Measurements from ENCODE around the gene CERT1.

CERT1 gene

DNA sequence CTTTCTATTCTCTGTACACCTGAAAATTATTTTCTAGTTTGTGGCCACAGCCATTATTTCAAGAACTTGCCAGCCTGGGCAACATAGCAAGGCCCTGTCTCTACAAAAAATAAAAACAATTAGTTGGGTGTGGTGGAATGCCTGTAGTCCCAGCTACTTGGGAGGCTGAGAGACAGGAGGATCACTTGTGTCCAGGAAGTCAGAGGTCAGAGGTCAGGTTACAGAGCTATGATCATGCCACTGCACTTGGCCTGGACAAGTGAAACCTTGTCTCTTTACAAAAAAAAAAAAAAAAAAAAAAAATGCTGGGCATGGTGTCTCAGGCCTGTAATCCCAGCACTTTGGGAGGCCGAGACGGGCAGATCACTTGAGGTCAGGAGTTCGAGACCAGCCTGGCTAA is 116.2 kb downstream of the CERT1 start:
- DNase-seq (ENCODE audit: low spot score): no peak

DNA sequence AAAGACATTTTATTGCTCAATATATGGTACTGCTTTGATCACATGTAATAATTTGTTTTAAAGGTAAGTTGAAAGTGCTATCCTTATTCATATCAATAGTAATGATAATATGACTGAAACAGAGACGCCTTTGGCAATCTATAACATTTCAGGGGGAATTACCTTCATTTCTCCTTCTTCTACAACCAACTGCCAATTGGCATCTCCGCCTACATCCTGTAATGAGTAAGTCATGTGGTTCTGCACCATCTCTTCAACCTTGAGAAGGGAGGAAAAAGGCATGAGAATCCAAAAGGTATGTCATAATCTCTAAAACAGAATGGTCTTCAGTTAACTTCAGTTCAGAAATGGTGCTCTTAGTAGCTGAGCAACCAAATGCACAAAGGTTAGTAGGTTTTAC is 122.0 kb downstream of the CERT1 start:
- no peak for DNase-seq (ENCODE audit: low spot score)

DNA sequence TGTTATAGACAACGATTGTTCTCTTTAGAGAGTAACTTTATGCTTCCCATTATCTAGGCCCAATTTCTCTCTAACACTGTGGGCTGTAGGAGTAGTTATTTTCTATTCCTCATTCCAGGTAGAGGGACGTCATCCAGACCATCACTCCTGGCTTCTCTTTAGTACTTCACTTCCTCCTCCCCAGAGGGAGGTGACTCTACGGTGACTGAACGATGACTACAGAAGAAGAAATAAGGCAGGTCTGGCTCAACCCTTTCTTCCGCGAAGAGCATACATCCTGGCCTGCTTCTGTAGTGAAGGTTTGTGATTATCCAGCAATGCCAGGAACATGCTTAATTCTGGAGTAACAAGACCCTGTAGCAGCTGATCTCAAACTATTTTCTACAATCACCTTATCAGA is 123.6 kb downstream of the CERT1 start:
- no peak for DNase-seq (ENCODE audit: low spot score)

DNA sequence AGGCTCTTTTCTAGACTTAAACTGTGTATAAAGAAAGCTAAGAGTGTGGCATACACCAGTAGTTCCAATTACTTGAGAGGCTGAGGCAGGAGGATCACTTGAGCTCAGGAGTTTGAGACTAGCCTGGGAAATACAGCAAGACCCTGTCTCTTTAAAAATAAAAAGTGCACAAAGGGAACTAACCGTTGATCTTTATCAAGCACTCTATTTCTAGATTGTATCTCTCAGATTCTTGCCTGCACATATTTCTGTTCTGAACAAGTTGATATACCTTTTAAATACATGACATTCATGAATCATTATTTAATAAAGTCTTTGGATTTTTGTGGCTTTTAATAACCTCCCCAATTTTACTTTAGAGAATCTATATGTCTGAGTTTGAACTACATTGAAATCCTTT is 127.2 kb downstream of the CERT1 start:
- DNase-seq (ENCODE audit: low spot score): no peak

DNA sequence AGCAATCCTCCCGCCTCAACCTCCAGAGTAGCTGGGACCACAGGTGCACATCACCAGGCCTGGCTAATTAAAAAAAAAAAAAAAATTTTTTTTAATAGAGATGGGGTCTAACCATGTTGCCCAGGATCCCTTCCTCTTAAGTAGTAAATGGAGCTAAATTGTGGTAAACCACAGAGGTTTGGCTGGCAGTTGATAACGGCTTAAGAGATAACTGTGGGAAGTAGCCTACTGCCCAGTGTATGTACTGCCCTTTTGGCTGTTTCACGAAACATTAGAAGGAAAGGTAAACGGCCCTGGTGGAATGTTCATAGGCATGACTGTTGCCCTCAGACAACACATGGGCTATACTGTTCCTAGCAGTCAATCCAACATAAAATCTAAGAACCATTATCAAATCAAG is 130.0 kb downstream of the CERT1 start:
- no peak for DNase-seq (ENCODE audit: low spot score)

DNA sequence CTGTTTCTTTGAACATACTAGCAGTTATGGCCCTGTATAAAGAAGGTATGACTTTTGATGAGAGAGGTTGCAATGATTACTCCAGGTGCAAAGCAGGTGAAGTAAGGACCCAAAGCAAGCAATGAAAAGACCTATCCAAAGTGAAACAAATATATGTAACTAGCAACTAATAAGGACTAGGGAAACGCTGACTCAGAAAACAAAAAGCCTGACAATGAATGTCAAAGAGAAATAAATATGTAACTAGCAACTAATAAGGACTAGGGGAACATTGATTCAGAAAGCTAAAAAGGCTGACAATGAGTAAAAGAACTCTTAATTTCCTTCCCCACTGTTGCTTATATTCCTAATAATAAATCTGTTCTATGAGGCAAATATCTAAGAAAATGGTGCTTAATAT is 131.3 kb downstream of the CERT1 start:
- no peak for DNase-seq (ENCODE audit: low spot score)

DNA sequence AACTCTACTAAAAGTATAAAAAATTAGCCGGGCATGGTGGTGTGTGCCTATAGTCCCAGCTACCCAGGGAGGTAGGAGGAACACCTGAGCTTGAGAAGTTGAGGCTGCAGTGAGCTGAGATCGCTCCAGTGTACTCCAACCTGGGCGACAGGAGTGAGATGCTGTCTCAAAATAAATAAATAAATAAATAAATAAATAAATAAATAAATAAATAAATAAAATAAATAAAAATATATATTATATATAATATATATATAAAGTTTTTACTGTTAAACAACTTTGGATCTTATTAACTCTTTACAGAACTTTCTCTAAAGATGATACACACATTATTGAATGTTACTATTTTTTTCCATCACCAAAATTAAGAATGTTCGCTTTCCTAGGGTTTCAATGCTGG is 136.0 kb downstream of the CERT1 start:
- DNase-seq (ENCODE audit: low spot score): no peak

DNA sequence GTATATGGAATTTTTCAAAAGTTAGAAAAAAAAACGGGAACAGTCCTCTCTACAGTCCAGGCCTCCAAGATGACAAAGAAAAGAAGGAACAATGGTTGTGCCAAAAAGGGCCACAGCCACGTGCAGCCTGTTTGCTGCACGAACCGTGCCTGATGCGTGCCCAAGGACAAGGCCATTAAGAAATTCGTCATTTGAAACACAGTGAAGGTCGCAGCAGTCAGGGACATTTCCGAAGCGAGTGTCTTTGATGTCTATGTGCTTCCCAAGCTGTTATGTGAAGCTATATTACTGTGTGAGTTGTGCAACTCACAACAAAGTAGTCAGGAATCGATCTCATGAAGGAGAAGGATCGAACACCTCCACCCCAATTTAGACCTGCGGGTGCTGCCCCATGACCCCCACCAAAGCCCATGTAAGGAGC is 137.0 kb downstream of the CERT1 start:
- no peak for DNase-seq (ENCODE audit: low spot score)

DNA sequence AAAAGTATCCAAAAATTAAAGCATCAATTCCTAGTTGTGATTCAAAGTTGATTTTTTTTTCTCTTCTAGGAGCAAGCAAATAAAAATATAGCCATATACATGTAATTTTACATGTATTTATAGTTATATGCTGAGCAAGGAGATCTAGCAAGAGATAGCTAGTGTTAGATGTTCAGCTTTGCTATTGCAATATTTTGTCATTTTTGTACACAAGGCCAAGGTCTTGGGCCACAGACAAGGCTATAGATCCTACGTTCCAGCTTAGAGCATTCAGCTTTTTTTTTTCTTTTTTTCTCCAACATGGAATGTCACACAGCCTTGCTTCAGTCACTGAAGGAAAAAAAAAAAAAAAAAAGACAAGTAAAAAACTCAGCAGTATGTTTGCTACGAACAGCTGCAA is 137.6 kb downstream of the CERT1 start:
- DNase-seq (ENCODE audit: low spot score): no peak

DNA sequence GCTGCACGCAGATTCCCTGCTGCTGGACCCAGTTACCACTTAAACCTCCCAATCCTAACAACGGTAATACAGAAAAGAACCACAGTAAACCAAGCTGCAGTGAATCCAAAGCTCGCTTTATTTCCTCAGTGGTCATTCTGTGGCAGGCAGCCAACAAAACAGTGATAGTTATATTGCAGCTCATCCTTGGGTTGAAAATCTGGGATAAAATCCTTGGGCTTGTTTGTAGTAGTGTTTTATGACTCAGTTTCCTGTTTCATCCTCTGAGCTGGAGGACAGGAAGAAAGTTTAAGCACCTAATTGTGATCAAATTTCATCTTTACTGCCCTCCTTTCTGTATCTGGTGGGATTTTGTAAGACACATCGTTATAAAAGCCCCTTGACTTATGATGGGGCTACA is 143.0 kb downstream of the CERT1 start:
- no peak for DNase-seq (ENCODE audit: low spot score)

DNA sequence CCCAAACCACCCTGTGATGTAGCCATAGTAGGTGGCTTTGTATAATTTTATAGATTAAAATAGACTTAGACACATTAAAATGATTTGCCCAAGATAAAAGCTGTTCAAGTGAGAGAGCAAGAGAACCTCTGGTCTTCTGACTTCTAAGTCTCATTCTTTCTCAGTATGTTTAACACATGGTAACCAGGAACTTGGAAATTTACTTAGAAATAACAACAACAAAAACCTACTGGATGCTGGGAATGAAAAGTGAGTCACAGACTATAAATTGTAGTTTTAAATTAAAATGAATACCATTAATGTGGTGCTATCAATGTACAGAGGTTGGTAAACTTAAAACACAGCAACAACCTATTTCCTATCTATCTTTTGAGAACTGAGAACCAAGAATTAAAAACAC is 144.0 kb downstream of the CERT1 start:
- DNase-seq (ENCODE audit: low spot score): no peak

DNA sequence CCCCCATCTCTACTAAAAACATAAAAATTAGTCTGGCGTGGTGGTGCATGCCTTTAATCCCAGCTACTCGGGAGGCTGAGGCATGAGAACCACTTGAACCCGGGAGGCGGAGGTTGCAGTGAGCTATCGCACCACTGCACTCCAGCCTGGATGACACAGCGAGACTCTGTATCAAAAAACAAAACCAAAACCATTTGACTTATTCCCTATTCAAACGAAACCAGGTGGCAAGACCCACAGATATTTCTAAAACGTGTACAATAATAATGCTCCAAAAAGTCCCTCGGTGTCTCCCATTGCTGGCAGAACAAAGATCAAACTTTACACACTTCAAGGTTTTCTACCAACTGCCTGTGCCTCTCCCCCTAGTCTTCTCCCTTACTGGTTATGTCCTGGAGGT is 144.6 kb downstream of the CERT1 start:
- no peak for DNase-seq (ENCODE audit: low spot score)

DNA sequence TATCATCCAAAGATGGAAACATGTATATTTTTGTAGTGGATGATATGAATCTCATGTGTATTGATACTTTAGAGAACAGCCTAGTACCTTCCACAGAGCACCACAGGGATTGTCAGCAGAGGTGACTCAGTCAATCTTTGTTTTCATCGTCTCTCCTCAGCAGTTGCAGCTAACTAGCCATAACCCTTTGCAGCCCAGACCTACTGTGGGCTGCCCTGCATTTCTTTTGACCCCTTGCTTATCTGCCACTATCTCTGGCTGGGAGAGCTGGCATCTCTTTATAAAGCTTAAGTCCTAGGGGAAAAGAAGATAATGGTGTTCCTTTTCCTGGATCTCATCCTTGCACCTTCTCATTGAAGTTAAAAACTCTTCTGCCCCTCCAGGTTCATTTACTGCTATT is 145.7 kb downstream of the CERT1 start:
- no peak for DNase-seq (ENCODE audit: low spot score)

DNA sequence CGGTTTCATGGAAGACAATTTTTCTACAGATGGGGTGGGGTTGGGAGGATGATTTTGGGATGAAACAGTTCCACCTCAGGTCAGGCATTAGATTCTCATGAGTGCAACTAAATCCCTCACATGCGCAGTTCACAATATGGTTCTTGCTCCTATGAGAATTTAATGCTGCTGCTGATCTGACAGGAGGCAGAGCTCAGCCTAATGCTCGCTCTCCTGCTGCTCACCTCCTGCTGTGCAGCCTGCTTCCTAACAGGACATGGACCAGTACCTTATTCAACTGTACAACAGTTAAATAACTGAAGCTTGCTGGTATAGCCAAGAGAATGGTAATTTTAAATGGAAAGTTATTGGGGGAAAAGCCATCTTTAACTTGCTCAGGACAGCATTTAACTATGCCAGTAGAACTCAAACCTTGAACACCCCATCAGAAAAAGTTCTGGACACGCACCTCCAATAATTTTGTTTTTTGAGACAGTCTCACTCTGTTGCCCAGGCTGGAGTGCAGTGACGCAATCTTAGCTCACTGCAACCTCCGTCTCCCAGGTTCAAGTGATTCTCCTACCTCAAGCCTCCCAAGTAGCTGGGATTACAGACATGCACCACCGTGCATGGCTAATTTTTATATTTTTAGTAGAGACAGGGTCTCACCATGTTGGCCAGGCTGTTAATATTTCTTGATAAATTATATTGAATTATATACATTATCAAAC is 146.7 kb downstream of the CERT1 start:
- DNase-seq (ENCODE audit: low spot score): no peak

DNA sequence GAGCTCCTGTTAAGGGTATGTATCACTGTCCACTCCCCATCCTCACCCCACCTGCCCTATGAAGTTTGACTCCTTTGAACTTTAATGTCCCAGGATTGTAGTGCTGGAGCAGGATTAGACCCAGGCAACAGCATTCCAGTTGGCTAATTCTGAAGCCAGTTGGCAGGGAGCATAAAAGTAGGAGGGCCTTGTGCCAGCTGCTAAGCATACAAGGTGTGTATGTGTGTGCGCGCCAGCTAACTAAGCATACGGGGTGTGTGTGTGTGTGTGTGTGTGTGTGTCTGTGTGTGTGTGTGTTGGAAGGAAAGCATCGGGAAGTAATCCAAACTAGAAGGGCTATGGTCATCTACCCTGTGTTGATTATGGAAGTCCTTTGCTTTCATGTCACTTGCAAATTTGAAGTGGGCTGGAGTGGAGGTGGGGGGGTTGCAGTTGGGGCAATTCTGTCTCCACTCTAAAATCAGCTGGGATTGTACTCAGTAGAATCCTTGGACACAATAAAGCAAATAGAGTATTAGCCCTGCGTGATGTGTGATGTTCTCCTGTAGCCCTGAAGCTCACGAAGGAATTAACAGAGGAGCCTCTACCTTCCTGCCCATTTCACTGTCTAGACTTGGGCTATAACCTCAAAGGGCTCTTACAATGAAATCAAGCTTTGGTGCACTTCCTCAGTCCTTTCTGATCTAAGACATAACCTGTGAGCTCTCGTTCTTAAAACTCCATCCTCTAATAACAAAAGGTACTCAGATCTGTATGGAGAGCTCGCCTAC is 147.5 kb downstream of the CERT1 start:
- DNase-seq (ENCODE audit: low spot score): no peak

DNA sequence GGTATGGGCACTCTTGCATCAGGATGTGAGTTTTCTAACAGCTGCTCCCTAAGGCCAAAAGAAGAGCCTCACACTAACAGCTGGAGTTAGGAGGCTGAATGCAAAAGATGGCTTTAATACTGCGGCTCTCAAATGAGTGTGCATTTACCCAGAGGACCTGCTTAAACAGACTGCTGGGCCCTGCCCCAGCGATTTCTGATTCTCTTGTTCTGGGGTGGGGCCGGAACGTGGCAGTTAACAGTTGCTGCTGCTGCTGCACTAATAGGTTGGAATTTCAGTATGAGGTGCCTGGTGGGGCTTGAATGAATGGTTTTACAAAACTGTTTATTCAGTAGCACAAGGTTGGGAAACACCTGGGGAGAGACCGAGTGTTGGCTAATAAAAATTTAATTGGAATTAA is 148.3 kb downstream of the CERT1 start:
- DNase-seq (ENCODE audit: low spot score): no peak

DNA sequence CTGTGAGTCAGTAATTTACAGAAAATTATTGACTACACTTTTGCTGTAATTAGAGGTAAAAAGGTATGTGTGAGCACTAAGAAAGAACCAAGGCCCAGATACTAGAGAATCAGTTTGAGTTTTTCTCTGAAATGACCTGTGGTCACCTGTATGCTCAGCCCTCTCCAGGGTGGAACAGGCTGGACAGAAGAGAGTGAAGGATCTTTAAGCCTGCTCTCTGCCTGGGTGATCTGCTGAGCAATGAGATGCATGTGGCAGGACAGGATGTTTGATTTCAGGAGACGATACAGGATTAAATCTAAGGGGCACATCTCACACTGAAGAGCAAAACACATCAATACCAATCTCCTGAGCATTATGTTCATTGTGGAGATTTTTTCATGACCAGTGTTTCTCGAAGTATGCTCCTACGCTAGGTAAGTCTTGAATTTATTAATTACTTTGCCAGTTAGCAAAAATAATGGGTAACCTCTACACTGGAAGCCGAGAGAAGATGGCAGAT is 148.9 kb downstream of the CERT1 start:
- no peak for DNase-seq (ENCODE audit: low spot score)

DNA sequence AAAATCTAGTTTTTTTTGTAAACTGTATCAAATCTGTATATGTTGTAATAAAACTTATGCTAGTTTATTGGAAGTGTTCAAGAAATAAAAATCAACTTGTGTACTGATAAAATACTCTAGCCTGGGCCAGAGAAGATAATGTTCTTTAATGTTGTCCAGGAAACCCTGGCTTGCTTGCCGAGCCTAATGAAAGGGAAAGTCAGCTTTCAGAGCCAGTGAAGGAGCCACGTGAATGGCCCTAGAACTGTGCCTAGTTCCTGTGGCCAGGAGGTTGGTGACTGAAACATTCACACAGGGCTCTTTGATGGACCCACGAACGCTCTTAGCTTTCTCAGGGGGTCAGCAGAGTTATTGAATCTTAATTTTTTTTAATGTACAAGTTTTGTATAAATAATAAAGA is 150.1 kb downstream of the CERT1 start:
- no peak for DNase-seq (ENCODE audit: low spot score)

DNA sequence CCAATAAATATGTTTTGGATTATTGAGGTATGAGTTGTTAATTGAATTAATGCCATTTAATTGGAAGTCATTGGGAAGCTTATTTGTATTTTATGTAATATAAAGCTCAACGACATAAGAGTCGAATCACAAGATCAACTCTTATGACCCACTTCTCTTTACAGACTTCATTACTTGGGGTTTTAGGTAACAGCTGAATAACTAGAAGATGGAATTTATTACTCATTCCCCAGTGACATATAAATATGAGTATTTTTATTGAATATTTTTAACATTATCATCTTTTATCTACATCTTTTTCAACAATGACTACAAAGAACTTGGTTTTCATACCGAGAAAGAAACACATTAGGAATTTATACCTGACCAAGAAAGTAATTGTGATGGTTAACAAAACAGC is 153.3 kb downstream of the CERT1 start:
- no peak for DNase-seq (ENCODE audit: low spot score)

DNA sequence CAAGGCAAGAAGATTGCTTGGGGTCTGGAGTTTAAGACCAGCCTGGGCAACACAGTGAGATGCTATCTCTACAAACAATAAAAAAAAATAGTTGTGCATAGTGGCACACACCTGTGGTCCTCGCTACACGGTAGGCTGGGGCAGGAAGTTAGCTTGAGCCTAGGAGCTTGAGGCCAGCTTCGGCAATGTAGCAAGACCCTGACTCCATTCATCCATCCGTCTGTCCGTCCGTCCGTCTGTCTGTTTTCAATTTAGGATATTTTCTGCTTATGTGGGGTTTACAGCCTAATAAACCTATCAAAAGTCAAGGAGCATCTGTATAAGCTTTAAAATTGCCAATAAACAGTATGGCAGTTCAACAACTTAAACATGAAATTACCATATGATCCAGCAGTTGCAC is 154.7 kb downstream of the CERT1 start:
- no peak for DNase-seq (ENCODE audit: low spot score)

DNA sequence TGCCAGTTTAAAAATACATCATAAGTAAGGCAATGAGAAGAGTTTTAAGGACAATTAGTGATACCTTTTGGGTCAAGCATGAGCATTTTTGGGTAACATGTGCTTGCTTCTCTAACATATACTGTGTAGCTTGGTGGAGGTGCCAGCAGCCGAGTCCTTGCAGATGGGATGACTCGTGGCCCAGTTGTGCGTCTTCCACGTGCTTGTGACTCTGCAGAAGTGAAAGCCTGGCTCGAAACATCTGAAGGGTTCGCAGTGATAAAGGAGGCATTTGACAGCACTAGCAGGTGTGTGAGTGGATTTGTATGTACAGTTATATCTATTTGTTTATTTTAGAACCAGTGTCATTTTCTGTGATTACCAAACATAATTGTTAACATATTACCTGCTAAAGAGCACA is 156.2 kb downstream of the CERT1 start:
- DNase-seq (ENCODE audit: low spot score): no peak

DNA sequence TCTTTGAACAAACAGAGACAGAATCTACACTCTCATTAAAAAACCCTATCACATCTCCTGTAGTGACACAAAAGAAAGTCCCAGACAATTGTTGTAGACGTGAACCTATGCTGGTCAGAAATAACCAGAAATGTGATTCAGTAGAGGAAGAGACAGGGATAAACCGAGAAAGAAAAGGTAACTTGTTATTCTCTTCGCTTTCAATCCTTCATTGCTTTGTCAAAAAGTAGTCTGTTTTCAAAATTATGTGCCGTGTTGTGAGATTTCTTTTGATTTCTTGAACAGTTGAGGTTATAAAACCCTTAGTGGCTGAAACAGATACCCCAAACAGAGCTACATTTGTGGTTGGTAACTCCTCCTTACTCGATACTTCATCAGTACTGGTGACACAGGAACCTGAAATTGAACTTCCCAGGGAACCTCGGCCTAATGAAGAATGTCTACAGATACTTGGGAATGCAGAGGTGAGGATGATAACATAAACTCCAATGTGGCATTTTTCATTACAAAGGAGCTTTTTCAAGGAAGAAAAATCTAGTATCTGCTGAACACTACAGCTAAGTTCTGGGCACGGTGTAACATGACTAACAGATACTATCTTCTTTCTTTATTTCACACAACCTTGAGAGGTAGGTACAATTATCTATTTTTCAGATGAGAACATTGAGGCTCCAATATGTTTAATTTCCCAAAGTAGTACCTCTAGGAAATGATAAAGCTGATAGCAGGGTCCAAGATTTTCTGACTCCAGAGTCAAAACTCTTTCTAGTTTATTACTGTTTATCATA is 160.1 kb downstream of the CERT1 start:
- DNase-seq (ENCODE audit: low spot score): no peak

DNA sequence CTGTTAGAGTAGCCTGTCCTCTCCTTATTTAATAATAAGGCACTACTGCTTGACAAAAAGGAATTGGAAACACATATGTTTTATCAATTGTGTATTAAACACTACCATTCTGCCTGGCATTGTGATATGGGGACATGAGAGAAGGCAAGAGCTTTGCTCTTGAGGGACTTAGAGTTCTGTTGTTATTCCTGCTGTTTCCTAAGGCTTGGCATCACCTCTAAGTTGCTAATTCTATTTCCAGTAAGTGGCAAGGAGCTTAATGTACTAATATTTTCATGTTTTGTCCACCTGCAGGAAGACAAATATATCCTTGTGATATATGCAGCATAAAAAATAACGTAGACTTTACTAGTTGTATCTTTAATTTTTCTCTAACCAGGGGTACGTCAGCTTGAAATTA is 161.8 kb downstream of the CERT1 start:
- DNase-seq (ENCODE audit: low spot score): no peak

Measured in CD4-positive, alpha-beta T cell treated with Interleukin-6 at 100 ng/mL for 8 hours (primary cell).